ENCODE data around the gene INSYN2B.

DNA sequence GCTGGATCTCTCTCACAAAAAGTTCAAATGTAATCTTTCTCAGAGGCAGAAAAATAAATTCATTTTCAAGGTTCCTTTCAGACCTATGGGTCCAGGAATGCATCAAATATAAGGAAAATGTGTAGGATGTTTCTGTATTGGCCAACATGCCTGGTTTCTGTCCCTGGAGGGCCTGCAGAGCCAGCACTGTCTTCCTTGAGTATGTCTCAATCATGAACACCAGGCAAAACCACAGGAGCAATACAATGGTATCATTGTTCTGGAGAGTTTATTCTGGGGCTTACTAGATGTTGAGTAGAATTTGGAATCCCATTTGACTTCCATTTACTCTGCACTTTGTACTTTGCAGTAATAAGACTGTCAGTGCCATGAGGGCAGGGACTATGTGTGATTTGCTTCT, 23.5 kb downstream of the INSYN2B start:
- no peak for TF ChIP-seq POLR2A (IDR thresholded peaks at IDR 0.05)
- TF ChIP-seq, protein P1, sequence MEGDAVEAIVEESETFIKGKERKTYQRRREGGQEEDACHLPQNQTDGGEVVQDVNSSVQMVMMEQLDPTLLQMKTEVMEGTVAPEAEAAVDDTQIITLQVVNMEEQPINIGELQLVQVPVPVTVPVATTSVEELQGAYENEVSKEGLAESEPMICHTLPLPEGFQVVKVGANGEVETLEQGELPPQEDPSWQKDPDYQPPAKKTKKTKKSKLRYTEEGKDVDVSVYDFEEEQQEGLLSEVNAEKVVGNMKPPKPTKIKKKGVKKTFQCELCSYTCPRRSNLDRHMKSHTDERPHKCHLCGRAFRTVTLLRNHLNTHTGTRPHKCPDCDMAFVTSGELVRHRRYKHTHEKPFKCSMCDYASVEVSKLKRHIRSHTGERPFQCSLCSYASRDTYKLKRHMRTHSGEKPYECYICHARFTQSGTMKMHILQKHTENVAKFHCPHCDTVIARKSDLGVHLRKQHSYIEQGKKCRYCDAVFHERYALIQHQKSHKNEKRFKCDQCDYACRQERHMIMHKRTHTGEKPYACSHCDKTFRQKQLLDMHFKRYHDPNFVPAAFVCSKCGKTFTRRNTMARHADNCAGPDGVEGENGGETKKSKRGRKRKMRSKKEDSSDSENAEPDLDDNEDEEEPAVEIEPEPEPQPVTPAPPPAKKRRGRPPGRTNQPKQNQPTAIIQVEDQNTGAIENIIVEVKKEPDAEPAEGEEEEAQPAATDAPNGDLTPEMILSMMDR (IDR thresholded peaks at IDR 0.05): no peak
